Esophagus squamous epithelium (tissue), 4 donors: ENCODE results near the gene PHLDA1.

ENCODE experiments used
- CTCF ChIP-seq, 6 experiments: fragments of 450-650 bp in 4 of 6; fragments of 200-600 bp in 2 of 6; sonication (generic) in 2 of 6; IDR thresholded peaks; one replicate each; pipeline ENCODE4 v1.5.1; 2016 to 2019; ENCODE audit warnings: antibody characterized with exemption in 6 of 6, mild to moderate bottlenecking in 4 of 6, moderate library complexity in 4 of 6
- POLR2A ChIP-seq, 4 donors: fragments of 450-650 bp; IDR thresholded peaks; one replicate each; pipeline ENCODE4 v1.6.1; 2017; ENCODE audit warnings: antibody characterized with exemption in 4 of 4, mild to moderate bottlenecking in 4 of 4, moderate library complexity in 3 of 4

GRCh38 chr12:75976913-75977312 lies 54.7 kb downstream of the PHLDA1 start:
- TF ChIP-seq CTCF (IDR thresholded peaks at IDR 0.05), result no peak
- TF ChIP-seq POLR2A (IDR thresholded peaks at IDR 0.05), result no peak
